ENCODE measurements around the gene ZNF654.

GRCh38 chr3:88148651-88149050 is 89.6 kb downstream of the ZNF654 start:
- TF ChIP-seq CTCF (conservative IDR thresholded peaks at IDR 0.05) (no peak), ZFX (IDR thresholded peaks at IDR 0.05) (no peak)
